T-helper 22 cell (primary cell): ENCODE results near the gene ZNF770.

Experiments
- DNase-seq: peaks from one replicate; pipeline ENCODE4 v3.0.0-alpha.2; 2020; ENCODE audit warnings: low read depth

The ZNF770 gene

DNA sequence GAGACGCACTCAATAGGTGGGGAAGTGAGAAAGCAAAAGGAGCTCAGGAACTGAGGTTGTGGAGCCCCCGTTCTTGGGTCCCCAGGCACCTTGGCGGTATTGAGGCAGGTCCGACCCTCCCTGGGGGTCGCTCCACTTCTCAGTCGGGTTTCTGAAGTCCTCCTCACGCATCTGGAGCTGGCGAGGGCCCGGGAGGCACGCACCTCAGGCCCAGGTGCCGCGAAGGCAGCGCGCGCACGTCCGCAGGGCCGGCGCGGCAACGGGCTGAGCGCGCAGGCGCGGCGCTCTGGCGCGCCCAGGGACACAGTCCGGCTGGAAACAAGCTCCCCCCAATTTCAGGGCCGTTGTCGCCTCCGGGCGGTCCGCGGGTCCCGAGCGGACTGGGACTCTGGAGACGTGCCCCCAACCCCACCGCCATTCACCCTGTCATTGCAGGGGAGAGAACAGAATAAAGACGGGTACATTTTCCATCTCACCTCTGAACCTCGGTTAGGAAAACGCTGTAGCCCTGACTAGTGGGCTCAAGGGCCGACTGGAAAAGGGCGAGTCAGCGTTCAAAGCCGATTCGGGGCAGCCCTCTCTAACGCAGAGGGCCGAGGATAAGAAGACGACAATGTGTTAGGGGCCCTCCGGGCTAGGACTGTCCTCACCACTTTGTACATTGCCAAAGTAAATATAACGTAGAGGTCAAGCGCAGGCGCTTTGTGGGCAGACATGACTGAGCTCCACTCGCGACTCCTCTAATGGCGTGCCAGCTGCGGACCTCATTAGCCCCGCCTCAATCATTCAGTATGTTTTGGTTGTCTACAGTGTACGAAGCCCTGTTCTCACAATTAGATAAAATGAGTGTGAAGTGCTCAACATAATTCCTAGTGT lies at the start of gene ZNF770:
Gene ZNF770, minus strand, starts transcription at position 261 of the 876 bp plus-strand sequence. CDS start 4,853 bp downstream, outside the sequence.
- DNase-seq = peak; percentile 60

DNA sequence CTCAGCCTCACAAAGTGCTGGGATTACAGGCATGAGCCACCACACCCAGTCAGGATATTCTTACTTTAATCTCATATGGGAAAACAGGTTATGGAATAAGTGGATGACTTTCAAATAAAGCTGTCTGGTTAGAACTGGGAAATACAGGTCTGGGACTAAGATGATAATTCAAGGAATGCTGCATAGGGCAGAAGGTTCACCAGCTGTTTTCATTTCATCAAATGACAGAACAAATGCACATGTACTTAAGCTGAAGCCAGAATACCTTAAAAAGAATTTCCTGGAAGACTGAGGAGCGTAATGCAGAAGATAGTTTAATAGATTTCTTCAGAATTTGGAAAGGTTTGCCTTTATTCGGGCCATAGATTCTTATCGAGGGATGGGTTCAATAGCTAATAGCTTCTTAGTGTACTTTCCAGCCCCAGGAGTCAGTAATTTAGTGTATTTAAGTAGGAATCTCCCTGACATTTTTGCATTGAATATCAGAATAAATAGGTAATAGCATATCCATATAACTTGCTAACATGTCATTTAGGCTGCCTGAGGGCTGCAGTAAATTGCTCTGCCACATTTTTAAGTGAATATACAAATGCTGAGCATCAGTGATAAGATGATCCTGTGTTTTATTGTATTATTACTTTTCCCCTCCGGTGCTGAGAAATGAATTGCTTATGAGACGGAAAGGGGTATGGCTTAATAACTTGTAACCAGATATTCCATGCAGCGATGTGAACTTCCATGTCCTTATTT lies 40.3 kb upstream of the ZNF770 start:
- DNase-seq = no peak

- DNase-seq = no peak
Measured at GRCh38 chr15:35023804-35024203, 35.7 kb upstream of the ZNF770 start.

DNA sequence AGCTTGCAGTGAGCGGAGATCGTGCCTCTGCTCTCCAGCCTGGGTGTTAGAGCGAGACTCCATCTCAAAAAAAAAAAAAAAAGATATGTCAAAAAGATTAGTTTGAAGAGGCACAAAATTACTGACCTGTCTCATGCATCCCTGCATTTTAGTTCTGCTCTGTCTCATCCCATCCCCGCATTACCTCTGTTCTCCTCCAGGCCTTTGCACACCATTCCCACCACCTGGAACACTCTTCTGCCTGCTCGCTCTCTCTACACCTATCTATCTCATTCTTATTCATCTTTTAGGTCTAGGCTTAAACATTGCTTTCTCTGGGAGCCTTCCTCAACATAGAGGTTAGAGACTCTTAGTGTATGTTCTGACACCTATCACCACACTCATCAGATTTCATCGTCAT lies 32.9 kb upstream of the ZNF770 start:
- DNase-seq = no peak

GRCh38 chr15:35019404-35020327 lies 31.6 kb upstream of the ZNF770 start:
- no peak for DNase-seq

DNA sequence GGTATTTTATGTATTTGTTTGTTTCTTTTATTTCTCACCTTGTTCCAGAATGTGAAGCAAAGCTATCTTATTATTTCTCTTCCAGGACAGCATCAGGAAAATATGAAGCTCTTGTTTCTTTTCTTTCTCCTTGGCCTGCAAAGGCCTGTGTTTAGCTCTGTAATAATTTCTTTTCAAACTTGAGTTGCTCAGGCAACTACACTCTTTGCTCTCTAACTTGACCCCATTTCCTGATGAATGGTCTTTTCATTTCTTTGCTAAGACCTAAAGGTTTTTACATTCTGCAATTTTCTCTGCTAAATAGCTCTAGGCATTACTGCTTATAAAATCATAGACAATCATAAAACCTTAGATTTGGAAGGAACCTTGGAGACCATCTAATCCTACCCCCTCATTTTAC lies 26.2 kb upstream of the ZNF770 start:
- no peak for DNase-seq

DNA sequence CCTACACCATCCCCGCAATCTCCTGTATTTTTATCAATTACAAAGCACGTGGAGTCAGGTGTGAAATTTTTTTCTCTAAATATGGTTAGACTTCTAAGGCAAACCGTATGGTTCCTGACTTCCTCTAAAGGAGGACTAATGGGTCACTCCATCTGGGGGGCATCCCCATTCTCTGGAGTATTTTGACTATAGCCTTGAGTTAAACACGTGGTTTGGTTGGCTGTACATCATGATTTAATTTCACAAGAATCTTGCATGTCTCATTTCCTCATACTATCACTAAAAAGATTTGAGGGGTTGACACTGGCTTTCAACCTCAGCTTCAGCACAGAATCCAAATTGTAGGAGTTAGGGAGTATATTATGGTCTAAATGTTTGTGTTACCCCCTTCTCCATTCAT lies 25.3 kb upstream of the ZNF770 start:
- DNase-seq = no peak

DNA sequence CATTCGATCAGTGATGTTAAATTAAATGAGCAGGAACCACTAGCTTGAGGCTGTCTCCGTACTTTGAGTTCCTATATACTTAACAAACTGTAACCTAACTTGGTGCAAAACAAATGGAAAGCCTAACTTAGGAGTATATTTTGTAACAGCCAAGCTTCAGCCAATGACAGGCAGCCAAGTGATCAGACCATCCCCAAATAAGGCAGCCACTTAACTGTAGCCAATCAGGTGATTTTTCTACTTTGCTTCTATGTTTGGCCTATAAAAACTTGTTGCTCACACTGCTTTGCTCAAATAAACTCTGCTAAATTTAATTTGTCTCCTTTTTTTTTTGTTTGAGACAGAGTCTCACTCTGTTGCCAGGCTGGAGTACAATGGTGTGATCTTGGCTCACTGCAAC lies 19.3 kb upstream of the ZNF770 start:
- no peak for DNase-seq

DNA sequence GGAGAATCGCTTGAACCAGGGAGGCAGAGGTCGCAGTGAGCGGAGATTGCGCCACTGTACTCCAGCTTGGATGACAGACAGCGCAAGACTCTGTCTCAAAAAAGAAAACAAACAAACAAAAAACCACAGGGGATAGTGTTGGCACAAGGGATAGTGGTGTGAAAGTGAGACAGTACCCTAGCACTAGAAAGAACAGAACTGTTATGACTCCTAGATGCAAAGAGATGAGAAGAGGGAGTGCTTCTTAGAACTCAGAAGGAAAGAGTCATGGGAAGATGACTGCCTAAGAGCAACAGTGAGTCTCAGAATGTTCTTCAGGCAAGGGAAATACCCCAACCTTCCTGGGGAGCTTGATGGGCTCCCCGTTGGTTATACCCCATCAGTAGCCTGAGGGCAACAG lies 17.8 kb upstream of the ZNF770 start:
- DNase-seq = no peak

GRCh38 chr15:35003928-35004327 lies 15.8 kb upstream of the ZNF770 start:
- DNase-seq = no peak

- DNase-seq = no peak
Measured at GRCh38 chr15:35000511-35000910, 12.4 kb upstream of the ZNF770 start.

DNA sequence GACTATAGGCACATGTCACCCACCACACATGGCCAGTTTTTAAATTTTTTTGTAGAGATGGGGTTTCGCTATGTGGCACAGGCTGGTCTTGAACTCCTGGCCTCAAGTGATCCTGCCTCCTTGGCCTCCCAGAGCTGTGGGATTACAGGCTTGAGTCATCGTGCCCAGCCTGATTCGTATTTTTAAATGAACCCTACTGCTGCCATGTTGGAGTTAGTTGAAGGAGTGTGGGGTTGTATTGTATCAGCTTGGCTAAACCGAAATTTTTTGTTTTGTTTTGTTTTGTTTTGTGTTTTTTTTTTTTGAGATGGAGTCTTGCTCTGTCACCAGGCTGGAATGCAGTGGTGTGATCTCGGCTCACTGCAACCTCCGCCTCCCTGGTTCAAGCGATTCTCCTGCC lies 11.8 kb upstream of the ZNF770 start:
- no peak for DNase-seq

- DNase-seq = no peak
Measured at GRCh38 chr15:34994925-34995324, 6.8 kb upstream of the ZNF770 start.

GRCh38 chr15:34993877-34994276 lies 5.8 kb upstream of the ZNF770 start:
- no peak for DNase-seq

DNA sequence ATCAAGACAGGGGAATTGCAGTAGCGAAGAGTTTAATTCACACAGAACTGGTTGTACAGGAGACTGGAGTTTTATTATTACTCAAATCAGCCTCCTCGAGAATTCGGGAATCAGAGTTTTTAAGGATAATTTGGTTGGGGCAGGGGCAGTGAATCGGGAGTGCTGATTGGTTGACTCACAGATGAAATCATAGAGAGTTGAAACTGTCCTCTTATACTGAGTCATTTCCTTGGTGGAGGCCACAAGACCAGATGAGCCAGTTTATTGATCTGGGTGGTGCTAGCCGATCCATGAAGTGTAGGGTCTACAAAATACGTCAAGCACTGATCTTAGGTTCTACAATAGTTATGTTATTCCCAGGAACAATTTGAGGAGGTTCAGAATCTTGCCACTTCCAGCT lies 5.3 kb upstream of the ZNF770 start:
- DNase-seq = no peak

- no peak for DNase-seq
Measured at GRCh38 chr15:34987609-34988026, 469 bp downstream of the ZNF770 start.

DNA sequence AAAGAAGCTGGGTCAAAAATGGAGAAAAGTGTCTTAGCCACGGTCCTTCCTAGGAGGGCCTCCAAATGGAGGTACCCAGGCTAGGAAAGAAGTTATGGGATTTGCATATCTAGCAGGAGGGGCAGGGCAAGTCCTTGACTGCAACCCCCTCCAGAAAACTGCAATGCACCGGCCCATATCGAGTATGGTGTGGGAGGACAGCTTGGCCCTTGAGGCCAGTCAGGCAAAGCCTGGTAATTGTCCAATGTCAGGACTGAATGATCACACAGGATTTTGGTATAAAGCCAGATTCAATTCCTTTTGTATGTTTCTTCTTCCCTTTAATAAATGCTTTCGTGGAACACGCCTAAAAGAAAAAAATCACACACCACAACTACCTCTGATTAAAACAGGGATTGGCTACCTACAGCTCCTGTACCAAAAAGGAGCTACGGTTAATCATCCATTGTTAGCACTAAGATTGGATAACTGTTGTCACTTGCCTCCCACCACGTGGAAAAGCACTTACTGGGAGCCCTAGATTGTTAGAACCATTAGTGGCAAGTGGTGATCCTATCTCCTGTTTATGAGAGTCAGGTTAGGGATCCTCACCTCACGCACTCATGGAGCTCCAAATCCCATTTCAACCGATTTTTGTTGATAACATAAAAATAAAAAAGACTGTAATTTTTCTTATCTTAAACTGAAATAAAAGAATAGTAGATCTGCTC lies 1.2 kb downstream of the ZNF770 start:
- DNase-seq = no peak

DNA sequence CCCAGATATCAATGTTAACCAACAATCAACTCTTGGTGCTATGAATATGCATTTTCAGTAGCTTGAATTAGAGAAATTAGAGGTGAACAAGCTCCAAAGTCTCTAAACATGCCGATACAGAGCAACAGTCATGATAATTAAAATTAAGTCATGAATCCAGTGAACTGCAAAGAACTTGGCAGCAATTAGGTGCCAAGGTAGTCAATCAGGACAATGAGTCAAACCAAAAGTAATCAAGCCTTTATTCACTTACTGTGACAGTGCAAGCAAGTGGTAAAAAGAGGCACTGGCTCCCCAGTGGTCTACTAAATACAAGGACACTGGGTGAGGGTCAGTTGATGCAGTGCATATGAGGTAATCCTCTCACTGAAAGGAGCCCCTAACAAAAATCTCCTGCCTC lies 1.8 kb downstream of the ZNF770 start:
- no peak for DNase-seq

GRCh38 chr15:34984889-34985630 lies 3.0 kb downstream of the ZNF770 start:
- DNase-seq = no peak

DNA sequence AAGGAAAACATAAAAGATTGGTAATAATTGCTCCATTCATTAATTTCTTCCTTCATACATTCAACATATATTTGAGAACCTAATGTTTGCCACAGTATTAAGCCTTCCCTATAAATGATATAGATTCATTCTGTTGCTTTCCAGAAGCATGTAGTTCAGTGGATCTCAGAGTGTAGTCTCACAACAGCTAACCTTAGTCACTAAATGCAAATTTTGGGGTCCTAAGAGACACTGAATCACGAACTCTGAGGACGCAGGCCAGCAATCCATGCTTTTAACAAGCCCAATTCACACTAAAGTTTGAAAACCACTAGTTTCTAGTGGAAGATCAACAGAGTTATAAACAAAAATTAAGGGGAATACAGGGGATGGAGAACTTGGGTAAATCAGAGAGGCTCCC lies 11.3 kb downstream of the ZNF770 start:
- no peak for DNase-seq

DNA sequence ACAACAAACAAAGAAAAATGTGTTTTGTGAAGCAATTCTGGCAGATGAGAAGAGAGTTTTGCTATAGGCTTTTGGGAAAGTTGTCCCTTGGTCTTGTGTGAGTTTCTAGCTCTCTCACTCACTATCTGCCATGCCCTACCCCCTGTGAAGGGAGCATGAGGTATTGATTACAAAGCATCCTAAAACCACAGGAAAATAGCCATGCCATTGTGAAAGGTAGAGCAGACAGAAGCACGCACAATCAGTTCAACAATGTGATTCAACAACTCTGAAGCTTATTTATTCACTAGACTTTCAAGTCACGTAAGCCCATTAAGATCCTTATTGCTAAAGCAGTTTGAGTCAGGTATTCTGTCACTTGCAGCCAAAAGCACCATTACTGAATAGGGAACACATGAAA lies 12.0 kb downstream of the ZNF770 start:
- no peak for DNase-seq
